HepG2 (cell line): Measurements from ENCODE around the gene ATP9A. TPM values are rescaled to one million over a fixed set of nuclear protein-coding genes. Genes with fewer than 3 reads are reported as not detected.

Source experiments
- ATAC-seq: fragments of 200-7000 bp; cut with Tn5 transposase; 3 replicates; pipeline ENCODE4 v1.9.1; 2020; ENCODE audit warnings: mild to moderate bottlenecking, moderate library complexity
- BruUV-seq: library from RNA; stranded (reverse); fragments of 400-500 nt; replicated peaks from 2 replicates; lab custom pipeline; 2021; lab: Mats Ljungman, UMichigan
- CTCF ChIA-PET: fragments of 300-600 bp; formaldehyde crosslinking; extraction: SDS; loops from one replicate; lab custom pipeline; 2021; ENCODE audit warnings: low total read pairs, inconsistent platforms, low intra/inter-chr PET ratio; lab: Yijun Ruan, JAX
- POLR2A ChIA-PET: fragments of 350-600 bp; sonication (Branson Sonifier 250); formaldehyde crosslinking; loops from one replicate; lab custom pipeline; 2020; ENCODE audit warnings: antibody characterized with exemption, inconsistent platforms; lab: Yijun Ruan, JAX
- DNase-seq: peaks from one replicate; pipeline ENCODE4 v3.0.0-alpha.2; 2015; ENCODE audit warnings: low spot score
- FAIRE-seq: peaks from 3 replicates; lab custom pipeline; 2011; peaks lifted over from hg19 to GRCh38; lab: Jason Lieb, UNC
- H2AFZ ChIP-seq: one replicate; pipeline ENCODE4 v1.6.1; 2011; ENCODE audit warnings: low read length, inconsistent platforms
- H3K27ac ChIP-seq: fragments of 300-600 bp; 3 replicates; pipeline ENCODE4 v1.8.0; 2011; ENCODE audit warnings: mixed run types, mild to moderate bottlenecking, mixed read lengths, low read length, inconsistent platforms; ENCODE audit not compliant: insufficient read depth; ENCODE audit errors: extremely low read length
- H3K27me3 ChIP-seq, 2 experiments: fragments of 200-600 bp in 1 of 2; 2 replicates in 1 of 2; 3 replicates in 1 of 2; pipeline versions ENCODE4 v1.6.0 to v1.8.0; 2011; ENCODE audit warnings: low read length in 2 of 2, mild to moderate bottlenecking in 2 of 2, moderate library complexity in 2 of 2, inconsistent platforms in 1 of 2; ENCODE audit not compliant: insufficient read depth in 2 of 2, control insufficient read depth in 1 of 2
- H3K36me3 ChIP-seq, 2 experiments: fragments of 200-600 bp in 1 of 2; replicated peaks in 1 of 2; 2 replicates in 1 of 2; 3 replicates in 1 of 2; pipeline versions ENCODE4 v1.5.1 to v1.8.0; 2011; ENCODE audit warnings: low read length in 2 of 2, inconsistent platforms in 1 of 2; ENCODE audit not compliant: insufficient read depth in 2 of 2, control insufficient read depth in 1 of 2
- H3K4me1 ChIP-seq: 2 replicates; pipeline ENCODE4 v1.5.1; 2012; ENCODE audit warnings: low read length, inconsistent platforms; ENCODE audit not compliant: insufficient read depth
- H3K4me2 ChIP-seq: 2 replicates; pipeline ENCODE4 v1.6.0; 2011; ENCODE audit warnings: low read depth, low read length, inconsistent platforms
- H3K4me3 ChIP-seq, 3 experiments: fragments of 200-600 bp in 1 of 3; sonication (generic), shearing (Covaris generic) in 1 of 3; replicated peaks in 1 of 3; 2 replicates each; pipeline ENCODE4 v1.5.1; 2011 to 2016; ENCODE audit warnings: low read length in 3 of 3, inconsistent platforms in 2 of 3, low read depth in 2 of 3, mild to moderate bottlenecking in 2 of 3, control low read depth in 1 of 3, mixed read lengths in 1 of 3; ENCODE audit not compliant: insufficient read depth in 1 of 3
- H3K79me2 ChIP-seq: one replicate; pipeline ENCODE4 v1.6.1; 2011; ENCODE audit warnings: low read length, inconsistent platforms; ENCODE audit not compliant: insufficient read depth
- H3K9ac ChIP-seq: 2 replicates; pipeline ENCODE4 v1.6.0; 2011; ENCODE audit warnings: mild to moderate bottlenecking, low read depth, low read length, inconsistent platforms; ENCODE audit not compliant: insufficient read depth
- H3K9me3 ChIP-seq: 2 replicates; pipeline ENCODE4 v1.5.1; 2012; ENCODE audit warnings: mild to moderate bottlenecking, low read length
- H4K20me1 ChIP-seq: 2 replicates; pipeline ENCODE4 v1.6.0; 2011; ENCODE audit warnings: inconsistent platforms, mild to moderate bottlenecking, low read length, moderate library complexity; ENCODE audit not compliant: insufficient read depth
- FIP1L1 ChIP-seq: fragments of 200-400 bp; formaldehyde crosslinking; IDR thresholded peaks from 2 replicates; pipeline ENCODE4 v1.6.1; 2018; ENCODE audit warnings: low read depth, mild to moderate bottlenecking, low read length, moderate library complexity, borderline replicate concordance; ENCODE audit not compliant: insufficient read depth
- FLYWCH1 ChIP-seq: sonication (generic); formaldehyde crosslinking; IDR thresholded peaks from 2 replicates; pipeline ENCODE4 v1.8.1; 2023; ENCODE audit warnings: mild to moderate bottlenecking, missing genetic modification reagents
- NR3C1 ChIP-seq: sonication (generic); formaldehyde crosslinking; IDR thresholded peaks from 2 replicates; pipeline ENCODE4 v1.4.0; 2020; ENCODE audit warnings: missing genetic modification reagents
- NRL ChIP-seq: sonication (generic); formaldehyde crosslinking; IDR thresholded peaks from 2 replicates; pipeline ENCODE4 v1.5.0; 2020; ENCODE audit warnings: missing genetic modification reagents, mild to moderate bottlenecking, moderate library complexity, borderline replicate concordance
- POLR2AphosphoS5 ChIP-seq: IDR thresholded peaks from 2 replicates; pipeline ENCODE4 v1.6.1; 2012; ENCODE audit warnings: low read depth, low read length
- STAT6 ChIP-seq: sonication (generic); formaldehyde crosslinking; IDR thresholded peaks from 2 replicates; pipeline ENCODE4 v1.4.0; 2020; ENCODE audit warnings: missing genetic modification reagents, mild to moderate bottlenecking, borderline replicate concordance
- ZFP36L1 ChIP-seq: sonication (generic); formaldehyde crosslinking; IDR thresholded peaks from 2 replicates; pipeline ENCODE4 v1.8.0; 2022; ENCODE audit warnings: mild to moderate bottlenecking, missing genetic modification reagents, moderate library complexity
- ZFY ChIP-seq: sonication (generic); formaldehyde crosslinking; IDR thresholded peaks from 2 replicates; pipeline ENCODE4 v1.4.0; 2020; ENCODE audit warnings: missing genetic modification reagents
- ZNF296 ChIP-seq: sonication (generic); formaldehyde crosslinking; conservative IDR thresholded peaks from 2 replicates; pipeline ENCODE4 v1.5.0; 2020; ENCODE audit warnings: mild to moderate bottlenecking, missing genetic modification reagents
- ZNF776 ChIP-seq: sonication (generic); formaldehyde crosslinking; IDR thresholded peaks from 2 replicates; pipeline ENCODE4 v1.4.0; 2020; ENCODE audit warnings: mild to moderate bottlenecking, missing genetic modification reagents
- ZNF792 ChIP-seq: IDR thresholded peaks from 2 replicates; pipeline ENCODE4 v1.6.1; 2016
- WGBS: methylation state at CpG from one replicate; pipeline ENCODE4 v1.1.6; 2017; ENCODE audit warnings: low lambda C conversion rate; 5-methylcytosine and 5-hydroxymethylcytosine counted together
- in situ Hi-C: cut with HindIII; loops from 2 replicates; pipeline ENCODE4 v1.10.0; 2017; ENCODE audit warnings: low pct_unique_long_range_greater_than_20kb; ENCODE audit not compliant: extremely low pct_ligation_motif_present
- intact Hi-C: fragments of 100-400 bp; cut with micrococcal nuclease; formaldehyde crosslinking; loops from one replicate; pipeline ENCODE4 v1.10.0; 2022; ENCODE audit not compliant: unreplicated experiment
- polyA plus RNA-seq, 8 experiments: library from polyadenylated mRNA; depleted of rRNA in 3 of 8; stranded (reverse) in 7 of 8; unstranded in 1 of 8; fragments of >200 nt; fragmentation: Illumina TruSeq in 4 of 8; extraction: Trizol in 4 of 8; gene quantifications; 2 replicates each; pipeline versions ENCODE4 v1.2.1 to v1.2.3, GENCODE V29; 2011 to 2016; ENCODE audit warnings: low read depth in 4 of 8, missing spikeins in 1 of 8, mixed read lengths in 1 of 8; ENCODE audit not compliant: insufficient read depth in 1 of 8
- total RNA-seq, 5 experiments: library from RNA; depleted of rRNA; stranded (reverse); fragments of >200 nt; fragmentation: Illumina TruSeq; extraction: Trizol; gene quantifications; 2 replicates each; pipeline ENCODE4 v1.2.3, GENCODE V29; 2016; ENCODE audit warnings: low read depth in 1 of 5

The ATP9A gene
- total and polyA plus RNA-seq, 2 of the 13 experiments (the other 11 are each of a cell fraction or from before 2014, with no cell fraction given), result 11.8 to 18.5 TPM

- Histone ChIP-seq H3K9ac (no peak overlapping the region), H3K27me3 (no peaks in the 10 kb centered on the region), H3K36me3 (peaks cover 25 to 35% of the 10 kb centered on the region in 2 experiments), H3K4me3 (no peak overlapping the region), H3K4me1 (no peaks in the 10 kb centered on the region), H2AFZ (no peak overlapping the region), H3K4me2 (no peak overlapping the region), H4K20me1 (no peaks in the 10 kb centered on the region), H3K79me2 (no peaks in the 10 kb centered on the region), H3K9me3 (no peaks in the 10 kb centered on the region), H3K27ac (no peak overlapping the region)
- WGBS, result 93% methylated on average over 5 of the region's 5 CpGs
- CTCF ChIA-PET, result no interaction called here
- in situ Hi-C loops (no loop called here), intact Hi-C loops (no loop called here)
- FAIRE-seq (no peak), DNase-seq (no peak), ATAC-seq (no peak)
- BruUV-seq, result no TSS peak
- POLR2A ChIA-PET, result no interaction called here
- TF ChIP-seq POLR2AphosphoS5 (no peak), ZNF792 (CRISPR knock-in tag) (no peak), ZNF296 (CRISPR knock-in tag) (no peak), STAT6 (CRISPR knock-in tag) (no peak), NR3C1 (CRISPR knock-in tag) (no peak), ZNF776 (CRISPR knock-in tag) (no peak), FIP1L1 (no peak), ZFP36L1 (no peak), NRL (CRISPR knock-in tag) (no peak), FLYWCH1 (CRISPR knock-in tag) (no peak), ZFY (CRISPR knock-in tag) (no peak)
Observed at GRCh38 chr20:51608061-51608460, 160.1 kb downstream of the ATP9A start.
